GM12864 (cell line): ENCODE results near the gene UGT2A1.
"Not testable (repeated sequence)": the region's sequence is repeated elsewhere in the genome, so short reads cannot be mapped to it uniquely, and the experiment has no call there.

Experiments used
- DNase-seq: peaks from one replicate; pipeline ENCODE4 v3.0.0-alpha.2; 2011; ENCODE audit warnings: low read depth
- H3K4me3 ChIP-seq: 2 replicates; pipeline ENCODE4 v1.5.1; 2011; ENCODE audit warnings: mild to moderate bottlenecking, low read depth, low read length, control low read depth
- TF ChIP-seq, protein P1 (sequence below): IDR thresholded peaks from 2 replicates; pipeline ENCODE4 v1.5.1; 2011; ENCODE audit warnings: low read depth, mild to moderate bottlenecking, moderate library complexity, low read length, control low read depth, inconsistent platforms; ENCODE audit errors: missing control alignments

The UGT2A1 gene

DNA sequence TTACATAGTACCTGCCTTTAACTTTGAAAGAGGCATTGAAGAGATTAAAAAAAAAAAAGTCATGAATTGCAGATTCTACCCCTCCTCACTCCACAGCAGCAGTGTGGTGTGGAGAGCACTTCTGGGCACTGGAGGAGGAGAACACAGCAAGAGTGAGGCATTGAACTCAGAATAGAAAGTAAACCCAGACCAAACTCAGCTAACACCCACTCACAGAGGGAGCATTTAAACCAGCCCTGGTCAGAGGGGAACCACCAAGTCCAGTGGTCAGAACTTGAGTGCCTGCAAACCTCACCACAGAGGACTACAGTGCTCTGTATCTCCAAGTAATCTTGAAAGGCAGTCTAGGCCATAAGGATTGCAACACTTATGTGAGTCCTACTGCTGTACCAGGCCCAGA, 15.6 kb upstream of the UGT2A1 start:
- H3K4me3 ChIP-seq, result no peak overlapping the region
- no peak for DNase-seq
- TF ChIP-seq, protein P1, sequence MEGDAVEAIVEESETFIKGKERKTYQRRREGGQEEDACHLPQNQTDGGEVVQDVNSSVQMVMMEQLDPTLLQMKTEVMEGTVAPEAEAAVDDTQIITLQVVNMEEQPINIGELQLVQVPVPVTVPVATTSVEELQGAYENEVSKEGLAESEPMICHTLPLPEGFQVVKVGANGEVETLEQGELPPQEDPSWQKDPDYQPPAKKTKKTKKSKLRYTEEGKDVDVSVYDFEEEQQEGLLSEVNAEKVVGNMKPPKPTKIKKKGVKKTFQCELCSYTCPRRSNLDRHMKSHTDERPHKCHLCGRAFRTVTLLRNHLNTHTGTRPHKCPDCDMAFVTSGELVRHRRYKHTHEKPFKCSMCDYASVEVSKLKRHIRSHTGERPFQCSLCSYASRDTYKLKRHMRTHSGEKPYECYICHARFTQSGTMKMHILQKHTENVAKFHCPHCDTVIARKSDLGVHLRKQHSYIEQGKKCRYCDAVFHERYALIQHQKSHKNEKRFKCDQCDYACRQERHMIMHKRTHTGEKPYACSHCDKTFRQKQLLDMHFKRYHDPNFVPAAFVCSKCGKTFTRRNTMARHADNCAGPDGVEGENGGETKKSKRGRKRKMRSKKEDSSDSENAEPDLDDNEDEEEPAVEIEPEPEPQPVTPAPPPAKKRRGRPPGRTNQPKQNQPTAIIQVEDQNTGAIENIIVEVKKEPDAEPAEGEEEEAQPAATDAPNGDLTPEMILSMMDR, result no peak

DNA sequence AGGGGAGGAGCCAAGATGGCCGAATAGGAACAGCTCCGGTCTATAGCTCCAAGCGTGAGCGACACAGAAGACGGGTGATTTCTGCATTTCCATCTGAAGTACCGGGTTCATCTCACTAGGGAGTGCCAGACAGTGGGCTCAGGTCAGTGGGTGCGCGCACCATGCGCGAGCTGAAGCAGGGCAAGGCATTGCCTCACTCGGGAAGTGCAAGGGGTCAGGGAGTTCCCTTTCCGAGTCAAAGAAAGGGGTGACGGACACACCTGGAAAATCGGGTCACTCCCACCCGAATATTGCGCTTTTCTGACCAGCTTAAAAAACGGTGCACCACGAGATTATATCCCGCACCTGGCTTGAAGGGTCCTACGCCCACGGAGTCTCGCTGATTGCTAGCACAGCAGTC, 11.0 kb upstream of the UGT2A1 start:
- not testable (repeated sequence) for DNase-seq, H3K4me3 ChIP-seq

DNA sequence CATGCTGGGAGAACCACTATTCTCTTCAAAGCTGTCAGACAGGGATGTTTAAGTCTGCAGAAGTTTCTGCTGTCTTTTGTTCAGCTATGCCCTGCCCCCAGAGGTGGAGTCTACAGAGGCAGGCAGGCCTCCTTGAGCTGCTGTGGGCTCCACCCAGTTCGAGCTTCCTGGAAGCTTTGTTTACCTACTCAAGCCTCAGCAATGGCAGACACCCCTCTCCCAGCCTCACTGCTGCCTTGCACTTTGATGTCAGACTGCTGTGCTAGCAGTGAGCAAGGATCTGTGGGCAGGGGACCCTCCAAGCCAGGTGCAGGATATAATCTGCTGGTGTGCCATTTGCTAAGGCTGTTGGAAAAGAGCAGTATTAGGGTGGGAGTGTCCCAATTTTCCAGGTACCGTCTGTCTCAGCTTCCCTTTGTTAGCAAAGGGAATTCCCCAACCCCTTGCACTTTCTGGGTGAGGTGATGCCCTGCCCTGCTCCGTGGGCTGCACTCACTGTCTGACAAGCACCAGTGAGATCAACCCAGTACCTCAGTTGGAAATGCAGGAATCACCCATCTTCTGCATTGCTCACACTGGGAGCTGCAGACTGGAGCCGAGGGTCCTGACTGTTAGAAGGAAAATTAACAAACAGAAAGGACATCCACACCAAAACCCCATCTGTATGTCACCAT, 8.2 kb upstream of the UGT2A1 start:
- H3K4me3 ChIP-seq, DNase-seq: not testable (repeated sequence)

DNA sequence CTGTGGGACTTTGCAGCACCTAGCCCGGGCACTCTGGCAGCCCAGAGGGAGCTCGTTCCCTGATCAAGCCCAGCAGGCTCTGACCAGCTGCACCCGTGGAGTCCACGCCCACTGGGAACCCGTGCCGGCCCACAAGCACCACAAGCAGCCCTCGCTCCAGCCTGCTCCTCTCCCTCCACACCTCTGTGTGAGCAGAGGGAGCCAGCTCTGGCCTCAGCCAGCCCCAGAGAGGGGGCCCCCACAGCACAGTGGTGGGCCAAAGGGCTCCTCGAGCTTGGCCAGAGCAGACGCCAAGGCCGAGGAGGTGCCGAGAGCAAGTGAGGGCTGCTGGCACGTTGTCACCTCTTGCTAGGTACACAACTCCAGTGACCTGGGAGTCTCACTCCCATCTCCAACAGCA, 5.1 kb upstream of the UGT2A1 start:
- no peak for DNase-seq
- TF ChIP-seq, protein P1, result no peak
- no peak overlapping the region for H3K4me3 ChIP-seq

DNA sequence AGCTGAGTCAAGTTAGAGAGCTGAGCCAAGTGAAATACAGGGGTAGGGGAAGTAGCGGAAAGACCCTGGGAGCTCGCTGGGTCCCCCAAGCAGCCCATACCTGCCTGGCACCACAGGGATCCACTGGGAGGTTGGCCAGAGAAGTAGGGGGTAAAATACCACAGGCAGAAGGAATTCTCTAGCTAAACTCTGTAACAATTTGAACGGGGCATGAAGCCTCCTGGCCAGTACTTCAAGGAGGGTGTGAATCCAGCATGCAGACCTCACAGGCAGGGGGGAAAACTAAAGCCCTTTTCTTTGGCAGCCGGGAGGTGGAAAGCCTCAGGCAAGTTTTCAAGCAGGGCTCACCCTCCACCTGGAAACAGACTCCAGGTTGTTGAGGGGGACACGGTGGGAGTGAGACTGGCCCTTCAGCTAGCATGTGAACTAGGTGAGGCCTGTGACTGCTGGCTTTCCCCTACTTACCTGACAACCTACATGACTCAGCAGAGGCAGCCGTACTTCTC, 3.7 kb upstream of the UGT2A1 start:
- TF ChIP-seq, protein P1, result no peak
- H3K4me3 ChIP-seq, result no peak overlapping the region
- no peak for DNase-seq

DNA sequence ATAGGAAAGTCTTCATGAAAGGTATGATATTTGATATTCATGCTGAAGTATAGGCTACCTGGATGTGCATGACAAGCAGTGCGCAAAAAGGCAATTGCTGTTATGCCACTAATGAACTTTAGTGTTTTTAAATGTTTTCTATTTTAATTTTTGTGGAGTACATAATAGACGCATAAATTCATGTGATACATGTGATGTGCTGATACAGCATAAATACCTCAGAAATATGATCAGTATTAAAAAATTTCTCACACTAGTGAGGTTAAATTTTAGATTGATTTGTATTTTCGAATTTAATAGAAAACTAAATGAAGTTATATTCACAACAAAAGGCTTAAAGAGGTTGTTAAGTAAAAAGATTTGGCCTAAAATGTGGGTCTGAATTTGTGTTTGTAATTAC, 2.2 kb downstream of the UGT2A1 start:
- no peak overlapping the region for H3K4me3 ChIP-seq
- no peak for DNase-seq
- TF ChIP-seq, protein P1, result no peak

DNA sequence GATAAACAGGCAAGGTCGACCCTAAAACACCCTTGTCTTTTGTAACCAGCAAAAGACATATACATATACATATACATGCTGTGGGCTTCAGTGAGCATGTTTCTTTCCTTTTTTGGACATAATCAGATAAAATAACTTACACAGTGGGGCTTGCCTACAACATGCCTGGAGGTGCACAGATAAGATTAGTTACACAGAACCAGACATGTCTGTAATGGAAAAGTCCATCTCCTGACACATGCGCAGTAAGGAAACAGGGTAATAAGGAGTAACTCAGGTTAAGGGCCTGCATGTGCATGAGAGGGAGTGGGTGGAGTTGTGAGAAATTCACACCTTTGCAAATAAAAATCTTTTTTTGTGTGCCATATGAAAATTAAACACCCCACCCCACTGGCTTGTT, 3.4 kb downstream of the UGT2A1 start:
- no peak overlapping the region for H3K4me3 ChIP-seq
- DNase-seq, result no peak
- TF ChIP-seq, protein P1, result no peak

DNA sequence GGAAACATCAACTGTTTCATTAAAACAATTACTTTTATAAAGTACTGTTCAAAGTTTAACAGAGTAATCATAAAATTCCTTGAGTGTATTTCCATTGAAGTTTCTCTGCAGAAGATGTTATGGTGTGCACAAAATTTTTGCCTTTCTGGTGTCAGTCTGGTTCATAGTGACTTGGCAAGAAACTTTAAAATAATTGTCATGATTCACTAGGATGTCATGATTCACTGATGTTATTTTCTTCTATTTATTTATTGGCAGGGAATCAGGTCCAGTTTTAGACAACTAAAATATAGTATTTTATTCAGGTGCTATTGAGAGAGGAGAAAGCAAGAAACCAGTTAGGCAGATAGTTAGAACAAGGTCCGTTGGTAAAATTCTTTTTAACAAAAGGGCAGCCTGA, 3.8 kb downstream of the UGT2A1 start:
- H3K4me3 ChIP-seq, result no peak overlapping the region
- TF ChIP-seq, protein P1, result no peak
- DNase-seq, result no peak
